ENCODE measurements around the gene ERFL. TPM values are rescaled to one million over a fixed set of nuclear protein-coding genes. Genes with fewer than 3 reads are reported as not detected.

ERFL gene
- total RNA-seq, 1 donor from 2014 or later = 3.4 TPM

- DNase-seq (ENCODE audit: low spot score) = no peak
Observed at GRCh38 chr19:41913538-41914423, 14.5 kb downstream of the ERFL start.

- no peak for DNase-seq (ENCODE audit: low spot score)
Observed at GRCh38 chr19:41912899-41913537, 15.2 kb downstream of the ERFL start.

GRCh38 chr19:41911889-41912731, 16.1 kb downstream of the ERFL start:
- no peak for DNase-seq (ENCODE audit: low spot score)

GRCh38 chr19:41910992-41911888, 17.0 kb downstream of the ERFL start:
- DNase-seq (ENCODE audit: low spot score) = no peak

GRCh38 chr19:41910240-41910991, 17.8 kb downstream of the ERFL start:
- no peak for DNase-seq (ENCODE audit: low spot score)

- DNase-seq (ENCODE audit: low spot score) = no peak
Observed at GRCh38 chr19:41909706-41910105, 18.5 kb downstream of the ERFL start.

GRCh38 chr19:41908724-41909464, 19.4 kb downstream of the ERFL start:
- DNase-seq (ENCODE audit: low spot score) = no peak

GRCh38 chr19:41907994-41908615, 20.1 kb downstream of the ERFL start:
- DNase-seq (ENCODE audit: low spot score) = no peak

GRCh38 chr19:41906916-41907680, 21.2 kb downstream of the ERFL start:
- no peak for DNase-seq (ENCODE audit: low spot score)

- DNase-seq (ENCODE audit: low spot score) = no peak
Observed at GRCh38 chr19:41906271-41906670, 22.0 kb downstream of the ERFL start.

- DNase-seq (ENCODE audit: low spot score) = no peak
Observed at GRCh38 chr19:41905273-41906002, 22.8 kb downstream of the ERFL start.

- peak; percentile 86 for DNase-seq (ENCODE audit: low spot score)
Observed at GRCh38 chr19:41904118-41904870, 24.0 kb downstream of the ERFL start.

GRCh38 chr19:41903193-41903953, 24.9 kb downstream of the ERFL start:
- no peak for DNase-seq (ENCODE audit: low spot score)

GRCh38 chr19:41902594-41902993, 25.7 kb downstream of the ERFL start:
- no peak for DNase-seq (ENCODE audit: low spot score)

- no peak for DNase-seq (ENCODE audit: low spot score)
Observed at GRCh38 chr19:41901707-41902360, 26.4 kb downstream of the ERFL start.

- DNase-seq (ENCODE audit: low spot score) = no peak
Observed at GRCh38 chr19:41898235-41898634, 30.0 kb downstream of the ERFL start.

Data from mucosa of gallbladder (tissue), 1 donor.